Fibroblast of upper back skin (primary cell): ENCODE results near the gene PAN3.

ENCODE experiments used
- DNase-seq: peaks from one replicate; pipeline ENCODE4 v3.0.0-alpha.2; 2013

PAN3 gene

GRCh38 chr13:28229522-28230411 lies 91.4 kb downstream of the PAN3 start:
- DNase-seq = no peak

- no peak for DNase-seq
Observed at GRCh38 chr13:28231642-28232041, 93.3 kb downstream of the PAN3 start.

- no peak for DNase-seq
Observed at GRCh38 chr13:28237944-28238343, 99.6 kb downstream of the PAN3 start.

- DNase-seq = peak; percentile 22
Observed at GRCh38 chr13:28239374-28239773, 101.0 kb downstream of the PAN3 start.

- no peak for DNase-seq
Observed at GRCh38 chr13:28245465-28245864, 107.1 kb downstream of the PAN3 start.

- DNase-seq = peak; percentile 3
Observed at GRCh38 chr13:28246891-28247290, 108.5 kb downstream of the PAN3 start.

GRCh38 chr13:28248080-28248479 lies 109.7 kb downstream of the PAN3 start:
- no peak for DNase-seq

- DNase-seq = no peak
Observed at GRCh38 chr13:28250542-28250941, 112.2 kb downstream of the PAN3 start.

GRCh38 chr13:28251466-28251865 lies 113.1 kb downstream of the PAN3 start:
- DNase-seq = no peak

- no peak for DNase-seq
Observed at GRCh38 chr13:28252547-28252946, 114.2 kb downstream of the PAN3 start.

GRCh38 chr13:28257305-28257704 lies 119.0 kb downstream of the PAN3 start:
- DNase-seq = no peak

- DNase-seq = no peak
Observed at GRCh38 chr13:28258417-28258816, 120.1 kb downstream of the PAN3 start.

- DNase-seq = no peak
Observed at GRCh38 chr13:28267497-28267896, 129.2 kb downstream of the PAN3 start.

- DNase-seq = no peak
Observed at GRCh38 chr13:28268800-28269223, 130.5 kb downstream of the PAN3 start.

GRCh38 chr13:28271056-28271840 lies 132.9 kb downstream of the PAN3 start:
- DNase-seq = no peak

- no peak for DNase-seq
Observed at GRCh38 chr13:28273919-28274318, 135.6 kb downstream of the PAN3 start.

- DNase-seq = no peak
Observed at GRCh38 chr13:28282451-28282850, 144.1 kb downstream of the PAN3 start.

- DNase-seq = no peak
Observed at GRCh38 chr13:28283600-28283999, 145.3 kb downstream of the PAN3 start.

GRCh38 chr13:28286263-28286662 lies 147.9 kb downstream of the PAN3 start:
- DNase-seq = no peak

GRCh38 chr13:28297341-28297740 lies 159.0 kb downstream of the PAN3 start:
- DNase-seq = peak; percentile 30

GRCh38 chr13:28299916-28300315 lies 161.6 kb downstream of the PAN3 start:
- DNase-seq = no peak

- no peak for DNase-seq
Observed at GRCh38 chr13:28301839-28302238, 163.5 kb downstream of the PAN3 start.

- DNase-seq = no peak
Observed at GRCh38 chr13:28306325-28306724, 168.0 kb downstream of the PAN3 start.

GRCh38 chr13:28313579-28313978 lies 175.2 kb downstream of the PAN3 start:
- peak; percentile 26 for DNase-seq
